ENCODE measurements around the gene VAMP8.

- TF ChIP-seq POLR2A (IDR thresholded peaks at IDR 0.05) = no peak
- no peak for TF ChIP-seq CTCF (IDR thresholded peaks at IDR 0.05)
- TF ChIP-seq POLR2AphosphoS5 (IDR thresholded peaks at IDR 0.05) = no peak
- TF ChIP-seq EP300 (IDR thresholded peaks at IDR 0.05) = no peak
These were observed 24.2 kb upstream of the VAMP8 start for GRCh38 chr2:85553184-85553583.
